Bladder microvascular endothelial cell (primary cell): Measurements from ENCODE around the gene BBS10. TPM values are rescaled to one million over a fixed set of nuclear protein-coding genes. Genes with fewer than 3 reads are reported as not detected.

Experiments
- total RNA-seq: library from RNA; depleted of rRNA; stranded (reverse); fragments of >200 nt; gene quantifications from 2 replicates; pipeline ENCODE4 v1.2.3, GENCODE V29; 2014

BBS10 gene
- 7.4 and 14.1 TPM in 2 replicates for total RNA-seq

GRCh38 chr12:76348079-76348901 is at the start of gene BBS10:
TSS of gene BBS10 (minus strand) at chr12:76348415. CDS start at chr12:76348358, 57 bp downstream.

Other genes starting within 250 kb of the BBS10 start
- gene OSBPL8, start 211.4 kb upstream of the BBS10 start, total RNA-seq, result 28.0 and 67.8 TPM in 2 replicates